ENCODE results near the gene TSC22D2. TPM values are rescaled to one million over a fixed set of nuclear protein-coding genes. Genes with fewer than 3 reads are reported as not detected.

TSC22D2 gene
- total and polyA plus RNA-seq, 2 of the 4 experiments (the other 2 are of a cell fraction), result 12.2 to 20.5 TPM

- no peaks in the 10 kb centered on the region for H3K9me3 ChIP-seq (ENCODE audit: control insufficient read depth, insufficient read depth, low read length)
- peak overlapping the region; percentile 56; the same call in 1 of the 2 replicates for H3K14ac ChIP-seq (replicated peaks; ENCODE audit: low read depth, low read length)
- ChIA-PET POLR2A (ENCODE audit: unreplicated experiment) (no interaction called here), CTCF (no interaction called here)
- intact Hi-C loops (cut with micrococcal nuclease), result no loop called here
- ATAC-seq (ENCODE audit: low read depth), result no peak
- in situ Hi-C loops (cut with MboI; ENCODE audit: low sequenced_read_pairs), result no loop called here
- WGBS, 2 experiments (ENCODE audit: extremely low coverage in 2 of 2, insufficient read length in 1 of 2), result no CpG with 5 or more reads among the region's 2 CpGs
- dilution Hi-C loops (cut with HindIII; ENCODE audit: low sequenced_read_pairs, unreplicated experiment), result no loop called here
- H2AFZ ChIP-seq (replicated peaks; ENCODE audit: low read length, poor library complexity), result no peak overlapping the region
- no peak overlapping the region for H3K27ac ChIP-seq (ENCODE audit: insufficient read depth, low read length)
- peak overlapping the region; percentile 42; the same call in 1 of the 2 replicates for H3K23ac ChIP-seq (ENCODE audit: low read depth, low read length)
- H2BK5ac ChIP-seq (ENCODE audit: low read depth, low read length, poor library complexity, severe bottlenecking), result peak overlapping the region; percentile 95
- TF ChIP-seq NFE2L2 (IDR thresholded peaks at IDR 0.05; ENCODE audit: low read depth, low read length) (no peak), RCOR1 (IDR thresholded peaks at IDR 0.05; ENCODE audit: insufficient replicate concordance, low read length) (no peak), MAFK (IDR thresholded peaks at IDR 0.05; ENCODE audit: low read depth, low read length) (no peak), POLR2A (IDR thresholded peaks at IDR 0.05; ENCODE audit: low read depth, low read length) (no peak), MAZ (IDR thresholded peaks at IDR 0.05; ENCODE audit: borderline replicate concordance, low read depth, low read length) (no peak), FOS (IDR thresholded peaks at IDR 0.05; ENCODE audit: low read depth, low read length) (no peak), SMC3 (IDR thresholded peaks at IDR 0.05; ENCODE audit: low read depth, low read length) (no peak), MXI1 (IDR thresholded peaks at IDR 0.05; ENCODE audit: borderline replicate concordance, low read depth, low read length) (no peak), RFX5 (IDR thresholded peaks at IDR 0.05; ENCODE audit: low read depth, low read length) (no peak), RAD21 (IDR thresholded peaks at IDR 0.05; ENCODE audit: low read length) (no peak), CEBPB (IDR thresholded peaks at IDR 0.05; ENCODE audit: low read depth, low read length) (no peak), CTCF (conservative IDR thresholded peaks at IDR 0.05; ENCODE audit: low read depth, low read length) (no peak)
- H3K9me1 ChIP-seq (ENCODE audit: insufficient read depth, low read length), result peaks cover 7% of the 10 kb centered on the region
- 0 out of 2 replicates have a peak overlapping the region, but pooled peaks have one; percentile 43 for H4K5ac ChIP-seq (ENCODE audit: low read depth, low read length)
- peaks cover 8 to 53% of the 10 kb centered on the region in 2 experiments; a peak in 3 of 4 replicates for H3K79me1 ChIP-seq (ENCODE audit: low read depth in 1 of 2, low read length in 2 of 2)
- H3K4ac ChIP-seq (ENCODE audit: low read depth, low read length), result peak overlapping the region; percentile 60; the same call in 1 of the 2 replicates
- H2BK120ac ChIP-seq (ENCODE audit: low read depth, low read length), result peak overlapping the region; percentile 18; the same call in 1 of the 2 replicates
- H3K56ac ChIP-seq (ENCODE audit: extremely low read depth, insufficient read depth, low read length), result no peak overlapping the region
- H3K18ac ChIP-seq (ENCODE audit: low read depth, low read length), result no peak overlapping the region
- no peaks in the 10 kb centered on the region; the same call in none of the 2 replicates for H3K36me3 ChIP-seq (ENCODE audit: control insufficient read depth, insufficient read depth, low read length)
- H3K4me3 ChIP-seq (ENCODE audit: insufficient read depth, low read depth, low read length), result no peak overlapping the region
- peaks cover 42% of the 10 kb centered on the region for H4K20me1 ChIP-seq (ENCODE audit: insufficient read depth, low read length)
- H4K91ac ChIP-seq (ENCODE audit: insufficient read depth, low read depth, low read length), result no peak overlapping the region
- no peak overlapping the region for H2AK9ac ChIP-seq (replicated peaks; ENCODE audit: low read depth, low read length, poor library complexity)
- no peak overlapping the region for H2AK5ac ChIP-seq (ENCODE audit: low read depth, low read length)
- no peak for DNase-seq
- no peak overlapping the region for H3K4me2 ChIP-seq (ENCODE audit: low read depth, low read length)
- no TSS peak for BruUV-seq (replicated peaks)
- H2BK20ac ChIP-seq (ENCODE audit: low read depth, low read length), result no peak overlapping the region
- H3K27me3 ChIP-seq (ENCODE audit: control insufficient read depth, insufficient read depth, low read length), result no peaks in the 10 kb centered on the region
- no peak overlapping the region for H2BK15ac ChIP-seq (ENCODE audit: low read depth, low read length)
- H3K9ac ChIP-seq (ENCODE audit: low read depth, low read length), result no peak overlapping the region
- H3K4me1 ChIP-seq (ENCODE audit: control insufficient read depth, insufficient read depth, low read length), result peaks cover 12% of the 10 kb centered on the region
- H4K8ac ChIP-seq (ENCODE audit: low read depth in 2 of 2, low read length in 2 of 2), result no peak overlapping the region
These were observed 38.4 kb downstream of the TSC22D2 start for GRCh38 chr3:150446470-150446977.
